ENCODE measurements around the gene HINFP.

Gene HINFP

GRCh38 chr11:119108857-119109221 is 12.5 kb upstream of the HINFP start:
- Histone ChIP-seq H3K27ac (ENCODE audit: low read length) (peak overlapping the region; percentile 53), H3K9me3 (ENCODE audit: insufficient read depth, low read length, severe bottlenecking) (no peaks in the 10 kb centered on the region), H2AFZ (ENCODE audit: low read depth, low read length) (no peak overlapping the region), H3K79me2 (ENCODE audit: insufficient read depth, low read length) (peaks cover 44% of the 10 kb centered on the region), H3K4me2 (ENCODE audit: insufficient read depth, low read length) (peak overlapping the region; percentile 94), H3K4me1 (ENCODE audit: insufficient read depth, low read length) (peaks cover 38% of the 10 kb centered on the region), H3K36me3 (ENCODE audit: insufficient read depth, low read length) (peaks cover 42% of the 10 kb centered on the region), H3K27me3 (ENCODE audit: insufficient read depth, low read length, poor library complexity) (no peaks in the 10 kb centered on the region), H4K20me1 (ENCODE audit: insufficient read depth, low read length) (peaks cover 9% of the 10 kb centered on the region; the same call in 1 of the 2 replicates), H3K9ac (ENCODE audit: low read depth, low read length) (peak overlapping the region; percentile 77; the same call in 1 of the 2 replicates), H3K4me3 (ENCODE audit: low read depth in 1 of 2, low read length in 2 of 2) (peak overlapping the region; percentile 67 to 89; a peak in 3 of 4 replicates)
- no peak for DNase-seq
- TF ChIP-seq EZH2 (IDR thresholded peaks at IDR 0.05; ENCODE audit: borderline replicate concordance, low read depth, low read length, severe bottlenecking) (no peak), CTCF (IDR thresholded peaks at IDR 0.05; ENCODE audit: borderline replicate concordance, extremely low read depth, low read length, poor library complexity, severe bottlenecking) (no peak)
- ATAC-seq (ENCODE audit: insufficient read depth, low read depth): no peak

DNA sequence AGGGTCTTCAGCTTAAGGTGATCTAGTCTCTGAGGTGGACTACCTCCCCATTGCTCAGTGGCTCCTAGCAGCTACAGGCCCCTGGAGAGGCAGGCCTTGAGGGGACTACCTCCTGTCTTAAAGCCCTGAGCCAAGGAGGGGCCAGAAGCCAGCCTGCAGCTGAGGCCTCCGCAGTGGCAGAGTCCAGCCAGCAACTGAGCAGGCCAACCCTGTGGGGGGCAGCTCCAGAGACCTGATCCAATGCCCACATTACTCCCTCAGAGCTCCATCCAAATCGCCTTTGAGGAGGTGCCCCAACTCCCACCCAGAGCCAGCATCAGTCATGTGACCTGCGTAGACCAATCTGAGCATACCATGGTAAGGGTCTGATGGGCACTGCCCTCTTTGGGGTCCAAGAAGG is 11.5 kb upstream of the HINFP start:
- no peak overlapping the region for H2AFZ ChIP-seq (ENCODE audit: low read depth, low read length)
- H3K27me3 ChIP-seq (ENCODE audit: insufficient read depth, low read length, poor library complexity): no peaks in the 10 kb centered on the region
- no peak overlapping the region for H3K4me3 ChIP-seq (ENCODE audit: low read depth in 1 of 2, low read length in 2 of 2)
- peaks cover 37% of the 10 kb centered on the region for H3K4me1 ChIP-seq (ENCODE audit: insufficient read depth, low read length)
- no peaks in the 10 kb centered on the region for H3K9me3 ChIP-seq (ENCODE audit: insufficient read depth, low read length, severe bottlenecking)
- TF ChIP-seq EZH2 (IDR thresholded peaks at IDR 0.05; ENCODE audit: borderline replicate concordance, low read depth, low read length, severe bottlenecking): no peak
- TF ChIP-seq CTCF (IDR thresholded peaks at IDR 0.05; ENCODE audit: borderline replicate concordance, extremely low read depth, low read length, poor library complexity, severe bottlenecking): no peak
- peaks cover 51% of the 10 kb centered on the region for H3K36me3 ChIP-seq (ENCODE audit: insufficient read depth, low read length)
- H4K20me1 ChIP-seq (ENCODE audit: insufficient read depth, low read length): peaks cover 11% of the 10 kb centered on the region; the same call in 1 of the 2 replicates
- peak overlapping the region; percentile 94; the same call in 1 of the 2 replicates for H3K4me2 ChIP-seq (ENCODE audit: insufficient read depth, low read length)
- no peak for ATAC-seq (ENCODE audit: insufficient read depth, low read depth)
- DNase-seq: no peak
- H3K9ac ChIP-seq (ENCODE audit: low read depth, low read length): 0 out of 2 replicates have a peak overlapping the region, but pooled peaks have one; percentile 77
- H3K79me2 ChIP-seq (ENCODE audit: insufficient read depth, low read length): peaks cover 44% of the 10 kb centered on the region
- no peak overlapping the region for H3K27ac ChIP-seq (ENCODE audit: low read length)

GRCh38 chr11:119110439-119110838 is 10.9 kb upstream of the HINFP start:
- Histone ChIP-seq H3K9me3 (ENCODE audit: insufficient read depth, low read length, severe bottlenecking) (no peaks in the 10 kb centered on the region), H3K79me2 (ENCODE audit: insufficient read depth, low read length) (peaks cover 44% of the 10 kb centered on the region), H3K27ac (ENCODE audit: low read length) (no peak overlapping the region), H3K9ac (ENCODE audit: low read depth, low read length) (no peak overlapping the region), H3K36me3 (ENCODE audit: insufficient read depth, low read length) (peaks cover 55% of the 10 kb centered on the region), H3K4me1 (ENCODE audit: insufficient read depth, low read length) (peaks cover 37% of the 10 kb centered on the region), H3K4me2 (ENCODE audit: insufficient read depth, low read length) (peak overlapping the region; percentile 3; the same call in 1 of the 2 replicates), H2AFZ (ENCODE audit: low read depth, low read length) (no peak overlapping the region), H3K4me3 (ENCODE audit: low read depth in 1 of 2, low read length in 2 of 2) (no peak overlapping the region), H3K27me3 (ENCODE audit: insufficient read depth, low read length, poor library complexity) (no peaks in the 10 kb centered on the region), H4K20me1 (ENCODE audit: insufficient read depth, low read length) (peaks cover 11% of the 10 kb centered on the region; the same call in 1 of the 2 replicates)
- TF ChIP-seq EZH2 (IDR thresholded peaks at IDR 0.05; ENCODE audit: borderline replicate concordance, low read depth, low read length, severe bottlenecking): no peak
- ATAC-seq (ENCODE audit: insufficient read depth, low read depth) (no peak), DNase-seq (no peak)

DNA sequence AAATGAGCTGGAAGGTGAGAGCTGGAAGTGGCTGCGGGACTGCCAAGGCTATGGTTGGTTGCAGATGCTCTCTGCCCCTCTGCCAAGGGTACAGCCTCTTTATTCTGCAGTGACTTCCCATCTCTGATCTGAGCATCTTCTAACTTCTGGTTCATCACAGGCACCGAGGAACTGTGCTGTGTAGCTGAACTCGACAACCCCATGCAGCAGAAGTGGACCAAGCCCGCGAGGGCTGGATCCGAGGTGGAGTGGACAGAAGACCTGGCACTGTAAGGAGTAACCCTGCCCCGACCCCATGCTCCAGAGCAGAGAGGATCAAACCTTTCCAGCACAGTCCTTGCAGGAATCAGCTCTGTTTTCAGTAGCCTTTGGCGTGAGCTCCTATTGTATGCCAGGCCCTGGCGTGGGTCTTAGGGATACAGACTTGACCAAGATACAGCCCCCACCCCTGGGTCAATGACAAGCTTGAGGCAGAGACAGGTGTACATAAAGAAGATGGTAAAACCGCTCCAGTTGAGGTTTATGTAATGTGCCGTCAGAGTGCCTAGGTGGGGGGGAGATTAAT is 9.9 kb upstream of the HINFP start:
- H3K4me3 ChIP-seq (ENCODE audit: low read depth in 1 of 2, low read length in 2 of 2): no peak overlapping the region
- H3K9ac ChIP-seq (ENCODE audit: low read depth, low read length): no peak overlapping the region
- ATAC-seq (ENCODE audit: insufficient read depth, low read depth) (no peak), DNase-seq (no peak)
- no peak overlapping the region for H2AFZ ChIP-seq (ENCODE audit: low read depth, low read length)
- no peak overlapping the region for H3K4me2 ChIP-seq (ENCODE audit: insufficient read depth, low read length)
- H3K9me3 ChIP-seq (ENCODE audit: insufficient read depth, low read length, severe bottlenecking): no peaks in the 10 kb centered on the region
- no peak overlapping the region for H3K27ac ChIP-seq (ENCODE audit: low read length)
- peaks cover 11% of the 10 kb centered on the region; the same call in 1 of the 2 replicates for H4K20me1 ChIP-seq (ENCODE audit: insufficient read depth, low read length)
- no peak for TF ChIP-seq EZH2 (IDR thresholded peaks at IDR 0.05; ENCODE audit: borderline replicate concordance, low read depth, low read length, severe bottlenecking)
- no peak for TF ChIP-seq CTCF (IDR thresholded peaks at IDR 0.05; ENCODE audit: borderline replicate concordance, extremely low read depth, low read length, poor library complexity, severe bottlenecking)
- peaks cover 30% of the 10 kb centered on the region for H3K4me1 ChIP-seq (ENCODE audit: insufficient read depth, low read length)
- H3K79me2 ChIP-seq (ENCODE audit: insufficient read depth, low read length): peaks cover 42% of the 10 kb centered on the region
- H3K36me3 ChIP-seq (ENCODE audit: insufficient read depth, low read length): peaks cover 65% of the 10 kb centered on the region
- H3K27me3 ChIP-seq (ENCODE audit: insufficient read depth, low read length, poor library complexity): no peaks in the 10 kb centered on the region

Data from DND-41 (cell line).